IMR-90 (cell line): Measurements from ENCODE around the gene SEMA4B. TPM values are rescaled to one million over a fixed set of nuclear protein-coding genes. Genes with fewer than 3 reads are reported as not detected.

Source experiments
- ATAC-seq: fragments of 200-7000 bp; cut with Tn5 transposase; 2 replicates; pipeline ENCODE4 v1.9.1; 2020; ENCODE audit warnings: low read depth, mild to moderate bottlenecking, moderate library complexity
- BruUV-seq: library from RNA; stranded (reverse); fragments of 400-500 nt; replicated peaks from 2 replicates; lab custom pipeline; 2021; lab: Mats Ljungman, UMichigan
- CTCF ChIA-PET: fragments of 300-600 bp; formaldehyde crosslinking; extraction: SDS; loops from one replicate; lab custom pipeline; 2021; ENCODE audit warnings: antibody characterized with exemption; lab: Yijun Ruan, JAX
- POLR2A ChIA-PET: fragments of 300-600 bp; sonication (Branson Sonifier 250); formaldehyde crosslinking; loops from one replicate; lab custom pipeline; 2022; ENCODE audit warnings: antibody characterized with exemption; ENCODE audit not compliant: unreplicated experiment; lab: Charles Lee
- DNase-seq: peaks from one replicate; pipeline ENCODE4 v3.0.0; 2013
- H2AFZ ChIP-seq: replicated peaks from 2 replicates; pipeline ENCODE3; 2013; ENCODE audit warnings: low read length, mild to moderate bottlenecking; ENCODE audit not compliant: poor library complexity
- H2AK5ac ChIP-seq: 2 replicates; pipeline ENCODE4 v1.6.1; 2013; ENCODE audit warnings: low read depth, low read length, inconsistent platforms
- H2AK9ac ChIP-seq: replicated peaks from 2 replicates; pipeline ENCODE3; 2013; ENCODE audit warnings: mild to moderate bottlenecking, low read depth, low read length, moderate library complexity; ENCODE audit not compliant: poor library complexity
- H2BK120ac ChIP-seq: 2 replicates; pipeline ENCODE4 v1.6.1; 2013; ENCODE audit warnings: low read depth, low read length, inconsistent platforms
- H2BK15ac ChIP-seq: 3 replicates; pipeline ENCODE4 v1.6.1; 2013; ENCODE audit warnings: low read depth, low read length, inconsistent platforms
- H2BK20ac ChIP-seq: 2 replicates; pipeline ENCODE4 v1.6.1; 2013; ENCODE audit warnings: low read depth, mild to moderate bottlenecking, inconsistent platforms, low read length, moderate library complexity
- H2BK5ac ChIP-seq: 2 replicates; pipeline ENCODE4 v1.6.1; 2013; ENCODE audit warnings: mild to moderate bottlenecking, low read depth, low read length, inconsistent platforms; ENCODE audit not compliant: poor library complexity, severe bottlenecking
- H3K14ac ChIP-seq: replicated peaks from 2 replicates; pipeline ENCODE4 v1.6.1; 2013; ENCODE audit warnings: low read depth, low read length, inconsistent platforms
- H3K18ac ChIP-seq: 2 replicates; pipeline ENCODE4 v1.6.1; 2013; ENCODE audit warnings: low read depth, low read length, control low read depth
- H3K23ac ChIP-seq: 2 replicates; pipeline ENCODE4 v1.6.1; 2013; ENCODE audit warnings: low read depth, low read length, inconsistent platforms
- H3K27ac ChIP-seq: 2 replicates; pipeline ENCODE4 v1.5.1; 2013; ENCODE audit warnings: mild to moderate bottlenecking, control low read depth, low read length; ENCODE audit not compliant: insufficient read depth
- H3K27me3 ChIP-seq: 2 replicates; pipeline ENCODE4 v1.6.1; 2013; ENCODE audit warnings: low read length; ENCODE audit not compliant: control insufficient read depth, insufficient read depth
- H3K36me3 ChIP-seq: 2 replicates; pipeline ENCODE4 v1.6.1; 2013; ENCODE audit warnings: low read length, mixed read lengths; ENCODE audit not compliant: control insufficient read depth, insufficient read depth
- H3K4ac ChIP-seq: 2 replicates; pipeline ENCODE4 v1.6.1; 2013; ENCODE audit warnings: low read depth, low read length, inconsistent platforms
- H3K4me1 ChIP-seq: 2 replicates; pipeline ENCODE4 v1.6.1; 2013; ENCODE audit warnings: low read length, mixed read lengths; ENCODE audit not compliant: control insufficient read depth, insufficient read depth
- H3K4me2 ChIP-seq: 2 replicates; pipeline ENCODE4 v1.6.1; 2013; ENCODE audit warnings: low read depth, mild to moderate bottlenecking, control low read depth, low read length, moderate library complexity
- H3K4me3 ChIP-seq: 2 replicates; pipeline ENCODE4 v1.5.1; 2013; ENCODE audit warnings: low read depth, mild to moderate bottlenecking, control low read depth, low read length, moderate library complexity; ENCODE audit not compliant: insufficient read depth
- H3K56ac ChIP-seq: 2 replicates; pipeline ENCODE4 v1.6.1; 2013; ENCODE audit warnings: low read length, inconsistent platforms; ENCODE audit not compliant: insufficient read depth; ENCODE audit errors: extremely low read depth
- H3K79me1 ChIP-seq, 2 experiments: 2 replicates each; pipeline ENCODE4 v1.6.1; 2013; ENCODE audit warnings: low read length in 2 of 2, inconsistent platforms in 1 of 2, low read depth in 1 of 2
- H3K9ac ChIP-seq: 2 replicates; pipeline ENCODE4 v1.6.1; 2013; ENCODE audit warnings: low read depth, low read length, control low read depth
- H3K9me1 ChIP-seq: 2 replicates; pipeline ENCODE4 v1.6.1; 2013; ENCODE audit warnings: low read length, inconsistent platforms; ENCODE audit not compliant: insufficient read depth
- H3K9me3 ChIP-seq: 2 replicates; pipeline ENCODE4 v1.6.1; 2013; ENCODE audit warnings: low read length; ENCODE audit not compliant: control insufficient read depth, insufficient read depth
- H4K20me1 ChIP-seq: 2 replicates; pipeline ENCODE4 v1.6.1; 2013; ENCODE audit warnings: low read length, inconsistent platforms; ENCODE audit not compliant: insufficient read depth
- H4K5ac ChIP-seq: 2 replicates; pipeline ENCODE4 v1.6.1; 2013; ENCODE audit warnings: mild to moderate bottlenecking, low read depth, low read length, control low read depth
- H4K8ac ChIP-seq, 2 experiments: 2 replicates each; pipeline ENCODE4 v1.6.1; 2013; ENCODE audit warnings: low read depth in 2 of 2, low read length in 2 of 2, control low read depth in 1 of 2, inconsistent platforms in 1 of 2
- H4K91ac ChIP-seq: 2 replicates; pipeline ENCODE4 v1.6.1; 2013; ENCODE audit warnings: low read depth, low read length, inconsistent platforms; ENCODE audit not compliant: insufficient read depth
- CHD1 ChIP-seq: IDR thresholded peaks from 2 replicates; pipeline ENCODE4 v1.6.1; 2012; ENCODE audit warnings: low read depth, low read length, improper control_type of control experiment
- CTCF ChIP-seq: conservative IDR thresholded peaks from 2 replicates; pipeline ENCODE4 v1.5.1; 2012; ENCODE audit warnings: mild to moderate bottlenecking, low read depth, low read length, improper control_type of control experiment
- FOS ChIP-seq: fragments of 150-350 bp; IDR thresholded peaks from 2 replicates; pipeline ENCODE4 v1.6.1; 2016; ENCODE audit warnings: low read depth, low read length
- MAZ ChIP-seq: IDR thresholded peaks from 2 replicates; pipeline ENCODE4 v1.6.1; 2012; ENCODE audit warnings: low read depth, mild to moderate bottlenecking, low read length, improper control_type of control experiment, moderate library complexity, borderline replicate concordance
- NFE2L2 ChIP-seq: fragments of 150-350 bp; IDR thresholded peaks from 2 replicates; pipeline ENCODE4 v1.6.1; 2016; ENCODE audit warnings: low read depth, mild to moderate bottlenecking, low read length
- POLR2A ChIP-seq: IDR thresholded peaks from 2 replicates; pipeline ENCODE4 v1.6.1; 2012; ENCODE audit warnings: mild to moderate bottlenecking, low read depth, low read length
- RAD21 ChIP-seq: IDR thresholded peaks from 2 replicates; pipeline ENCODE4 v1.6.1; 2012; ENCODE audit warnings: low read length, improper control_type of control experiment
- RCOR1 ChIP-seq: IDR thresholded peaks from 2 replicates; pipeline ENCODE4 v1.6.1; 2012; ENCODE audit warnings: mild to moderate bottlenecking, low read length, improper control_type of control experiment; ENCODE audit not compliant: insufficient replicate concordance
- RFX5 ChIP-seq: IDR thresholded peaks from 2 replicates; pipeline ENCODE4 v1.8.0; 2012; ENCODE audit warnings: low read depth, mild to moderate bottlenecking, low read length, moderate library complexity
- SMC3 ChIP-seq: fragments of 150-350 bp; IDR thresholded peaks from 2 replicates; pipeline ENCODE4 v1.6.1; 2016; ENCODE audit warnings: low read depth, mild to moderate bottlenecking, antibody characterized with exemption, low read length, moderate library complexity
- WGBS, 2 experiments: methylation state at CpG; one replicate each; pipeline versions ENCODE4 v1.1.5 to v1.1.7; 2013; ENCODE audit warnings: missing lambda C conversion rate in 2 of 2; ENCODE audit not compliant: insufficient read length in 1 of 2; ENCODE audit errors: extremely low coverage in 2 of 2; 5-methylcytosine and 5-hydroxymethylcytosine counted together
- dilution Hi-C: fragments of 300-500 bp; cut with HindIII; formaldehyde crosslinking; loops from one replicate; pipeline ENCODE4 v1.14.3; 2018; ENCODE audit warnings: low sequenced_read_pairs; ENCODE audit not compliant: unreplicated experiment
- in situ Hi-C: fragments of 300-500 bp; cut with MboI; formaldehyde crosslinking; loops from 3 replicates; pipeline ENCODE4 v1.14.3; 2019; ENCODE audit warnings: low sequenced_read_pairs, inconsistent platforms, mixed read lengths
- intact Hi-C: fragments of 100-400 bp; cut with micrococcal nuclease; formaldehyde crosslinking; loops from 2 replicates; pipeline ENCODE4 v1.10.0; 2022
- polyA plus RNA-seq, 3 experiments: library from polyadenylated mRNA; depleted of rRNA; stranded (reverse); fragments of >200 nt; gene quantifications; 2 replicates each; pipeline ENCODE4 v1.2.3, GENCODE V29; 2012; ENCODE audit warnings: low replicate concordance in 1 of 3
- total RNA-seq: library from RNA; depleted of rRNA; stranded (reverse); fragments of >200 nt; gene quantifications from 2 replicates; pipeline ENCODE4 v1.2.3, GENCODE V29; 2012

Gene SEMA4B
- total and polyA plus RNA-seq, 2 of the 4 experiments (the other 2 are of a cell fraction), result 5.0 to 22.5 TPM

GRCh38 chr15:90174140-90174875 lies 26.8 kb upstream of the SEMA4B start:
- peak overlapping the region; percentile 32; the same call in 1 of the 2 replicates for H3K14ac ChIP-seq
- CTCF ChIA-PET, result no interaction called here
- peak overlapping the region; percentile 78 for H2AFZ ChIP-seq
- no TSS peak for BruUV-seq
- 0 out of 2 replicates have a peak overlapping the region, but pooled peaks have one; percentile 18 for H2AK5ac ChIP-seq
- no peaks in the 10 kb centered on the region for H4K20me1 ChIP-seq
- H3K4me1 ChIP-seq, result peaks cover 3% of the 10 kb centered on the region
- ATAC-seq, result no peak; the same call in 1 of the 2 replicates
- H3K23ac ChIP-seq, result no peak overlapping the region
- no peaks in the 10 kb centered on the region for H3K36me3 ChIP-seq
- no peaks in the 10 kb centered on the region for H3K9me3 ChIP-seq
- H2BK5ac ChIP-seq, result no peak overlapping the region
- peaks cover 5% of the 10 kb centered on the region for H3K27me3 ChIP-seq
- H3K27ac ChIP-seq, result no peak overlapping the region
- no peak for DNase-seq
- H2AK9ac ChIP-seq, result no peak overlapping the region
- POLR2A ChIA-PET, result no interaction called here
- in situ Hi-C loops, result no loop called here
- no peak overlapping the region for H3K4ac ChIP-seq
- H4K8ac ChIP-seq, result peak overlapping the region; percentile 30 to 37; a peak in 3 of 4 replicates
- TF ChIP-seq RAD21 (no peak), CTCF (no peak), CHD1 (no peak), SMC3 (no peak), NFE2L2 (no peak), MAZ (no peak), RFX5 (no peak), RCOR1 (no peak), POLR2A (no peak), FOS (no peak)
- no peaks in the 10 kb centered on the region for H3K9me1 ChIP-seq
- peak overlapping the region; percentile 15; the same call in 1 of the 2 replicates for H4K91ac ChIP-seq
- H2BK120ac ChIP-seq, result peak overlapping the region; percentile 19; the same call in 1 of the 2 replicates
- H3K4me3 ChIP-seq, result no peak overlapping the region
- dilution Hi-C loops, result no loop called here
- H3K79me1 ChIP-seq, result no peaks in the 10 kb centered on the region
- intact Hi-C loops, result no loop called here
- H2BK20ac ChIP-seq, result no peak overlapping the region
- H4K5ac ChIP-seq, result peak overlapping the region; percentile 34; the same call in 1 of the 2 replicates
- 0 out of 3 replicates have a peak overlapping the region, but pooled peaks have one; percentile 12 for H2BK15ac ChIP-seq
- no peak overlapping the region for H3K9ac ChIP-seq
- H3K56ac ChIP-seq, result no peak overlapping the region
- 86% methylated on average over 8 of the region's 25 CpGs; no CpG with 5 or more reads in 1 of the 2 experiments for WGBS, 2 experiments
- no peak overlapping the region for H3K4me2 ChIP-seq
- no peak overlapping the region for H3K18ac ChIP-seq
